HG03159 (cell line): ENCODE data around the gene CIZ1.

Experiments used
- ATAC-seq: cut with Tn5 transposase; IDR thresholded peaks from one replicate; pipeline ENCODE4 v1.9.1; 2021; ENCODE audit warnings: mild to moderate bottlenecking, moderate library complexity; ENCODE audit not compliant: unreplicated experiment

The CIZ1 gene

GRCh38 chr9:128127990-128128835 is 63.2 kb downstream of the CIZ1 start:
- ATAC-seq = peak; percentile 67

GRCh38 chr9:128127568-128127989 is 63.8 kb downstream of the CIZ1 start, which contains the start of gene PTGES2:
TSS of gene PTGES2 (minus strand) at chr9:128127729. CDS start at chr9:128127717, 12 bp downstream.
- ATAC-seq = peak; percentile 61

GRCh38 chr9:128125580-128126354 is 65.6 kb downstream of the CIZ1 start:
- no peak for ATAC-seq

- no peak for ATAC-seq
These were observed 66.3 kb downstream of the CIZ1 start for GRCh38 chr9:128124873-128125579.

- no peak for ATAC-seq
These were observed 66.9 kb downstream of the CIZ1 start for GRCh38 chr9:128124451-128124850.

- ATAC-seq = no peak
These were observed 67.8 kb downstream of the CIZ1 start for GRCh38 chr9:128123451-128124080.

- ATAC-seq = no peak
These were observed 68.6 kb downstream of the CIZ1 start for GRCh38 chr9:128122809-128123175.

- ATAC-seq = no peak
These were observed 69.2 kb downstream of the CIZ1 start for GRCh38 chr9:128121924-128122808.

GRCh38 chr9:128121466-128121810 is 69.9 kb downstream of the CIZ1 start:
- no peak for ATAC-seq

GRCh38 chr9:128120741-128121465 is 70.5 kb downstream of the CIZ1 start:
- no peak for ATAC-seq

GRCh38 chr9:128120061-128120740 is 71.2 kb downstream of the CIZ1 start:
- ATAC-seq = no peak

GRCh38 chr9:128118971-128119665 is 72.3 kb downstream of the CIZ1 start:
- ATAC-seq = no peak

- ATAC-seq = no peak
These were observed 72.9 kb downstream of the CIZ1 start for GRCh38 chr9:128118472-128118857.

GRCh38 chr9:128117613-128118471 is 73.5 kb downstream of the CIZ1 start:
- no peak for ATAC-seq

- ATAC-seq = no peak
These were observed 75.0 kb downstream of the CIZ1 start for GRCh38 chr9:128116104-128117083.
